HepG2 (cell line): ENCODE measurements around the gene CMTM3. TPM values are rescaled to one million over a fixed set of nuclear protein-coding genes. Genes with fewer than 3 reads are reported as not detected.

Source experiments
- ASH2L ChIP-seq: fragments of 300-600, 200-600 bp; sonication (generic); IDR thresholded peaks from 2 replicates; pipeline ENCODE4 v1.7.0; 2017; ENCODE audit warnings: low read depth, mild to moderate bottlenecking, moderate library complexity, mixed read lengths, low read length; ENCODE audit not compliant: insufficient read length
- CEBPZ ChIP-seq: IDR thresholded peaks from 2 replicates; pipeline ENCODE4 v1.6.1; 2012; ENCODE audit warnings: low read length, improper control_type of control experiment
- LCORL ChIP-seq, 2 experiments: fragments of 450-650 bp in 1 of 2; sonication (generic) in 1 of 2; formaldehyde crosslinking in 1 of 2; IDR thresholded peaks; 2 replicates each; pipeline versions ENCODE4 v1.5.0 to v1.6.1; 2017 to 2020; ENCODE audit warnings: antibody characterized with exemption in 1 of 2, missing genetic modification reagents in 1 of 2
- PHB2 ChIP-seq: fragments of 450-650 bp; IDR thresholded peaks from 2 replicates; pipeline ENCODE4 v1.6.1; 2018; ENCODE audit not compliant: partially characterized antibody
- RAD51 ChIP-seq: fragments of 450-650 bp; IDR thresholded peaks from 2 replicates; pipeline ENCODE4 v1.6.1; 2016; ENCODE audit warnings: borderline replicate concordance
- RELA ChIP-seq: sonication (generic); formaldehyde crosslinking; IDR thresholded peaks from 2 replicates; pipeline ENCODE4 v1.4.0; 2020; ENCODE audit warnings: missing genetic modification reagents
- ZMYM3 ChIP-seq: sonication (generic); formaldehyde crosslinking; IDR thresholded peaks from 2 replicates; pipeline ENCODE4 v1.5.1; 2020; ENCODE audit warnings: mild to moderate bottlenecking, missing genetic modification reagents
- ZNF749 ChIP-seq: sonication (generic); formaldehyde crosslinking; IDR thresholded peaks from 2 replicates; pipeline ENCODE4 v1.8.0; 2022; ENCODE audit warnings: mild to moderate bottlenecking, missing genetic modification reagents, moderate library complexity, borderline replicate concordance
- polyA plus RNA-seq, 8 experiments: library from polyadenylated mRNA; depleted of rRNA in 3 of 8; stranded (reverse) in 7 of 8; unstranded in 1 of 8; fragments of >200 nt; fragmentation: Illumina TruSeq in 4 of 8; extraction: Trizol in 4 of 8; gene quantifications; 2 replicates each; pipeline versions ENCODE4 v1.2.1 to v1.2.3, GENCODE V29; 2011 to 2016; ENCODE audit warnings: low read depth in 4 of 8, missing spikeins in 1 of 8, mixed read lengths in 1 of 8; ENCODE audit not compliant: insufficient read depth in 1 of 8
- total RNA-seq, 5 experiments: library from RNA; depleted of rRNA; stranded (reverse); fragments of >200 nt; fragmentation: Illumina TruSeq; extraction: Trizol; gene quantifications; 2 replicates each; pipeline ENCODE4 v1.2.3, GENCODE V29; 2016; ENCODE audit warnings: low read depth in 1 of 5
- TF ChIP-seq, protein P1 (sequence below): sonication (generic); formaldehyde crosslinking; IDR thresholded peaks from 2 replicates; pipeline ENCODE4 v1.4.0; 2020; ENCODE audit warnings: mild to moderate bottlenecking, missing genetic modification reagents
- TF ChIP-seq, protein P2 (sequence below): sonication (generic); formaldehyde crosslinking; conservative IDR thresholded peaks from 2 replicates; pipeline ENCODE4 v1.5.0; 2020; ENCODE audit warnings: missing genetic modification reagents
- TF ChIP-seq, protein P3 (sequence below): fragments of 450-650 bp; IDR thresholded peaks from 2 replicates; pipeline ENCODE4 v1.6.1; 2017; ENCODE audit warnings: mild to moderate bottlenecking

Gene CMTM3
- total and polyA plus RNA-seq, 2 of the 13 experiments (the other 11 are each of a cell fraction or from before 2014, with no cell fraction given): 29.2 to 48.7 TPM

- TF ChIP-seq, protein P1, sequence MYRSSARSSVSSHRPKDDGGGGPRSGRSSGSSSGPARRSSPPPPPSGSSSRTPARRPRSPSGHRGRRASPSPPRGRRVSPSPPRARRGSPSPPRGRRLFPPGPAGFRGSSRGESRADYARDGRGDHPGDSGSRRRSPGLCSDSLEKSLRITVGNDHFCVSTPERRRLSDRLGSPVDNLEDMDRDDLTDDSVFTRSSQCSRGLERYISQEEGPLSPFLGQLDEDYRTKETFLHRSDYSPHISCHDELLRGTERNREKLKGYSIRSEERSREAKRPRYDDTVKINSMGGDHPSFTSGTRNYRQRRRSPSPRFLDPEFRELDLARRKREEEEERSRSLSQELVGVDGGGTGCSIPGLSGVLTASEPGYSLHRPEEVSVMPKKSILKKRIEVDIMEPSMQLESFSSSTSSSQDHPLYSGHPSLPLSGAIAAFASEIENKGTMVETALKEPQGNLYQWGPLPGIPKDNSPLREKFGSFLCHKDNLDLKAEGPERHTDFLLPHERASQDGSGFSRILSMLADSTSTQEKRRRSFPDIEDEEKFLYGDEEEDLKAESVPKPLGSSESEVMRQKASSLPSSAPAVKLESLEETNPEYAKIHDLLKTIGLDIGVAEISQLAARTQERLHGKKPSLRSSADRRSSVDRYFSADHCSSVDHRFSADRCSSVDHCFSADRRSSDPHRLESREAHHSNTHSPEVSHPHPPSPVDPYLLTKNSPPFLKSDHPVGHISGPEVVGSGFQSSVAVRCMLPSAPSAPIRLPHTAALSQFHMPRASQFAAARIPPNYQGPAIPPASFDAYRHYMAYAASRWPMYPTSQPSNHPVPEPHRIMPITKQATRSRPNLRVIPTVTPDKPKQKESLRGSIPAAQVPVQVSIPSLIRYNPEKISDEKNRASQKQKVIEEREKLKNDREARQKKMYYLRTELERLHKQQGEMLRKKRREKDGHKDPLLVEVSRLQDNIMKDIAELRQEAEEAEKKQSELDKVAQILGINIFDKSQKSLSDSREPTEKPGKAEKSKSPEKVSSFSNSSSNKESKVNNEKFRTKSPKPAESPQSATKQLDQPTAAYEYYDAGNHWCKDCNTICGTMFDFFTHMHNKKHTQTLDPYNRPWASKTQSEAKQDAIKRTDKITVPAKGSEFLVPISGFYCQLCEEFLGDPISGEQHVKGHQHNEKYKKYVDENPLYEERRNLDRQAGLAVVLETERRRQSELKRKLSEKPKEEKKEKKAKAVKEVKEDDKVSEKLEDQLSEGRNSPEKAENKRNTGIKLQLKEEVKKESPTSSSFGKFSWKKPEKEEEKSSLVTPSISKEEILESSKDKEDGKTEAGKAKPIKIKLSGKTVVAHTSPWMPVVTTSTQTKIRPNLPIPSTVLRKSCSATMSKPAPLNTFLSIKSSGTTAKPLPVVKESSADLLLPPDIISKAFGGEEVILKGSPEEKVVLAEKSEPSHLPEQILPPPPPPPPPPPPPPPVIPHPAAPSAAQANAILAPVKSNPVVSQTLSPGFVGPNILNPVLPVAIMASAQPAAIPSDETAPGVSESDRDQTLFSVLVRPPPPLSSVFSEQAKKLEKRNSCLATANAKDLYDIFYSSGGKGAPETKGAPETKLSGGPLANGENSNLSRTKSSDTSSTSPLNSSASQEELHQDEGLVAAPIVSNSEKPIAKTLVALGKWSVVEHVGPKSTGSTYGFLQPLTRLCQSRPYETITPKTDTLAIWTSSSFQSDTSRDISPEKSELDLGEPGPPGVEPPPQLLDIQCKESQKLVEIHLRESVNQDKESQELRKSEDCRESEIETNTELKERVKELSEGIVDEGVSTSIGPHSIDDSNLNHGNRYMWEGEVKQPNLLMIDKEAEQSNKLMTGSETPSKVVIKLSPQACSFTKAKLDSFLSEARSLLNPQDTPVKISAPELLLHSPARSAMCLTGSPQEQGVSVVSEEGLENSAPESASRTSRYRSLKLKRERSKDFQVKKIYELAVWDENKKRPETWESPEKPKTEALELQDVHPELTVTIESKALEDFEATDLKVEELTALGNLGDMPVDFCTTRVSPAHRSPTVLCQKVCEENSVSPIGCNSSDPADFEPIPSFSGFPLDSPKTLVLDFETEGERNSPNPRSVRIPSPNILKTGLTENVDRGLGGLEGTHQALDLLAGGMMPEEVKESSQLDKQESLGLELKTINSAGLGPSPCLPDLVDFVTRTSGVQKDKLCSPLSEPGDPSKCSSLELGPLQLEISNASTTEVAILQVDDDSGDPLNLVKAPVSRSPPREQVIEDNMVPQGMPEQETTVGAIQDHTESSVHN (CRISPR knock-in tag): no peak
- no peak for TF ChIP-seq RAD51
- no peak for TF ChIP-seq LCORL (IDR thresholded peaks at IDR 0.05)
- peak; percentile 41; the same call in 1 of the 2 replicates for TF ChIP-seq LCORL (CRISPR knock-in tag; IDR thresholded peaks at IDR 0.05)
- no peak for TF ChIP-seq ZNF749 (CRISPR knock-in tag)
- TF ChIP-seq, protein P2, sequence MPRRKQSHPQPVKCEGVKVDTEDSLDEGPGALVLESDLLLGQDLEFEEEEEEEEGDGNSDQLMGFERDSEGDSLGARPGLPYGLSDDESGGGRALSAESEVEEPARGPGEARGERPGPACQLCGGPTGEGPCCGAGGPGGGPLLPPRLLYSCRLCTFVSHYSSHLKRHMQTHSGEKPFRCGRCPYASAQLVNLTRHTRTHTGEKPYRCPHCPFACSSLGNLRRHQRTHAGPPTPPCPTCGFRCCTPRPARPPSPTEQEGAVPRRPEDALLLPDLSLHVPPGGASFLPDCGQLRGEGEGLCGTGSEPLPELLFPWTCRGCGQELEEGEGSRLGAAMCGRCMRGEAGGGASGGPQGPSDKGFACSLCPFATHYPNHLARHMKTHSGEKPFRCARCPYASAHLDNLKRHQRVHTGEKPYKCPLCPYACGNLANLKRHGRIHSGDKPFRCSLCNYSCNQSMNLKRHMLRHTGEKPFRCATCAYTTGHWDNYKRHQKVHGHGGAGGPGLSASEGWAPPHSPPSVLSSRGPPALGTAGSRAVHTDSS: peak; percentile 87; the same call in 1 of the 2 replicates
- TF ChIP-seq ASH2L: peak; percentile 32
- TF ChIP-seq PHB2: no peak
- peak; percentile 54; the same call in 1 of the 2 replicates for TF ChIP-seq ZMYM3 (CRISPR knock-in tag)
- TF ChIP-seq, protein P3, sequence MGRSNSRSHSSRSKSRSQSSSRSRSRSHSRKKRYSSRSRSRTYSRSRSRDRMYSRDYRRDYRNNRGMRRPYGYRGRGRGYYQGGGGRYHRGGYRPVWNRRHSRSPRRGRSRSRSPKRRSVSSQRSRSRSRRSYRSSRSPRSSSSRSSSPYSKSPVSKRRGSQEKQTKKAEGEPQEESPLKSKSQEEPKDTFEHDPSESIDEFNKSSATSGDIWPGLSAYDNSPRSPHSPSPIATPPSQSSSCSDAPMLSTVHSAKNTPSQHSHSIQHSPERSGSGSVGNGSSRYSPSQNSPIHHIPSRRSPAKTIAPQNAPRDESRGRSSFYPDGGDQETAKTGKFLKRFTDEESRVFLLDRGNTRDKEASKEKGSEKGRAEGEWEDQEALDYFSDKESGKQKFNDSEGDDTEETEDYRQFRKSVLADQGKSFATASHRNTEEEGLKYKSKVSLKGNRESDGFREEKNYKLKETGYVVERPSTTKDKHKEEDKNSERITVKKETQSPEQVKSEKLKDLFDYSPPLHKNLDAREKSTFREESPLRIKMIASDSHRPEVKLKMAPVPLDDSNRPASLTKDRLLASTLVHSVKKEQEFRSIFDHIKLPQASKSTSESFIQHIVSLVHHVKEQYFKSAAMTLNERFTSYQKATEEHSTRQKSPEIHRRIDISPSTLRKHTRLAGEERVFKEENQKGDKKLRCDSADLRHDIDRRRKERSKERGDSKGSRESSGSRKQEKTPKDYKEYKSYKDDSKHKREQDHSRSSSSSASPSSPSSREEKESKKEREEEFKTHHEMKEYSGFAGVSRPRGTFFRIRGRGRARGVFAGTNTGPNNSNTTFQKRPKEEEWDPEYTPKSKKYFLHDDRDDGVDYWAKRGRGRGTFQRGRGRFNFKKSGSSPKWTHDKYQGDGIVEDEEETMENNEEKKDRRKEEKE: no peak
- 0 out of 2 replicates have a peak, but pooled peaks have one; percentile 2 for TF ChIP-seq RELA (CRISPR knock-in tag)
- TF ChIP-seq CEBPZ: no peak
Observed at GRCh38 chr16:66605177-66605978, 874 bp downstream of the CMTM3 start (continued).
